K562 (cell line): ENCODE results near the gene RFT1. TPM values are rescaled to one million over a fixed set of nuclear protein-coding genes. Genes with fewer than 3 reads are reported as not detected.

ENCODE experiments used
- CHD2 ChIP-seq: IDR thresholded peaks from 2 replicates; pipeline ENCODE4 v1.6.1; 2011; ENCODE audit warnings: low read depth, low read length
- CXXC5 ChIP-seq: fragments of 250-450 bp; sonication (Bioruptor Pico); IDR thresholded peaks from 2 replicates; pipeline ENCODE4 v1.8.0; 2022; ENCODE audit warnings: inconsistent platforms, mild to moderate bottlenecking, moderate library complexity
- EGR1 ChIP-seq: fragments of 450-650 bp; conservative IDR thresholded peaks from 2 replicates; pipeline ENCODE4 v1.6.1; 2017; ENCODE audit warnings: mild to moderate bottlenecking
- MAZ ChIP-seq, 2 experiments: fragments of 450-650 bp in 1 of 2; sonication (generic) in 1 of 2; formaldehyde crosslinking; IDR thresholded peaks in 1 of 2; conservative IDR thresholded peaks in 1 of 2; 2 replicates each; pipeline versions ENCODE4 v1.4.0 to v1.5.0; 2020; ENCODE audit warnings: mild to moderate bottlenecking in 1 of 2, missing genetic modification reagents in 1 of 2
- MEIS2 ChIP-seq: fragments of 450-650 bp; IDR thresholded peaks from 2 replicates; pipeline ENCODE4 v1.6.1; 2014; ENCODE audit warnings: mild to moderate bottlenecking; ENCODE audit not compliant: partially characterized antibody
- PHF8 ChIP-seq: fragments of 200-600 bp; sonication (generic); IDR thresholded peaks from 2 replicates; pipeline ENCODE4 v1.6.1; 2012; ENCODE audit warnings: mixed run types, mild to moderate bottlenecking, inconsistent platforms, low read length, moderate library complexity, borderline replicate concordance
- PML ChIP-seq: IDR thresholded peaks from 2 replicates; pipeline ENCODE4 v1.6.1; 2012; ENCODE audit warnings: low read length, inconsistent platforms
- POLR2G ChIP-seq: fragments of 200-400 bp; formaldehyde crosslinking; IDR thresholded peaks from 2 replicates; pipeline ENCODE4 v1.6.1; 2017; ENCODE audit warnings: low read depth, mild to moderate bottlenecking, antibody characterized with exemption, low read length, moderate library complexity
- RBFOX2 ChIP-seq: fragments of 200-400 bp; formaldehyde crosslinking; IDR thresholded peaks from 2 replicates; pipeline ENCODE4 v1.6.1; 2017; ENCODE audit warnings: low read depth, mild to moderate bottlenecking, low read length, moderate library complexity
- YY1 ChIP-seq, 3 experiments: IDR thresholded peaks; 2 replicates each; pipeline ENCODE4 v1.6.1; 2011; ENCODE audit warnings: low read length in 2 of 3, mild to moderate bottlenecking in 2 of 3, moderate library complexity in 2 of 3, borderline replicate concordance in 1 of 3, control low read depth in 1 of 3, low read depth in 1 of 3; ENCODE audit not compliant: insufficient read depth in 3 of 3, insufficient replicate concordance in 2 of 3, control insufficient read depth in 1 of 3, insufficient read length in 1 of 3; ENCODE audit errors: extremely low read depth in 1 of 3
- ZNF76 ChIP-seq: fragments of 250-450 bp; sonication (Bioruptor Pico); IDR thresholded peaks from 2 replicates; pipeline ENCODE4 v1.4.0; 2020; ENCODE audit warnings: mild to moderate bottlenecking, moderate library complexity, borderline replicate concordance
- polyA plus RNA-seq, 8 experiments: library from polyadenylated mRNA; depleted of rRNA in 4 of 8; stranded (reverse) in 5 of 8; unstranded in 3 of 8; fragments of >200 nt; fragmentation: Nextera tagmentation in 2 of 8; fragmentation: Illumina TruSeq in 1 of 8; extraction: Ambion mirVana in 2 of 8; extraction: Trizol in 1 of 8; gene quantifications; 2 replicates each; pipeline versions ENCODE4 v1.2.1 to v1.2.3, GENCODE V29; 2011 to 2014; ENCODE audit warnings: inconsistent platforms in 1 of 8, missing spikeins in 1 of 8
- total RNA-seq, 7 experiments: library from RNA; depleted of rRNA in 6 of 7; stranded (reverse); fragments of >200 nt in 6 of 7; fragmentation: Illumina TruSeq in 2 of 7; extraction: Trizol in 2 of 7; gene quantifications; 2 replicates each; pipeline versions ENCODE4 v1.2.1 to v1.2.3, GENCODE V29; 2011 to 2021; ENCODE audit warnings: low replicate concordance in 1 of 7
- TF ChIP-seq, protein P1 (sequence below): fragments of 200-800 bp; sonication (Bioruptor generic); IDR thresholded peaks from 2 replicates; pipeline ENCODE4 v1.6.1; 2017; ENCODE audit warnings: missing genetic modification characterization, missing compliant biosample characterization
- TF ChIP-seq, protein P2 (sequence below): fragments of 200-800 bp; sonication (Bioruptor generic); IDR thresholded peaks from 2 replicates; pipeline ENCODE4 v1.6.1; 2017; ENCODE audit warnings: missing genetic modification characterization, missing compliant biosample characterization
- TF ChIP-seq, protein P3 (sequence below): fragments of 250-450 bp; sonication (Bioruptor Pico); IDR thresholded peaks from 2 replicates; pipeline ENCODE4 v1.4.0; 2020
- TF ChIP-seq, protein P4 (sequence below), 2 experiments: IDR thresholded peaks; 2 replicates each; pipeline ENCODE4 v1.6.1; 2011; ENCODE audit warnings: borderline replicate concordance in 1 of 2, control low read depth in 1 of 2, low read depth in 1 of 2, low read length in 1 of 2, mild to moderate bottlenecking in 1 of 2, mixed read lengths in 1 of 2, moderate library complexity in 1 of 2; ENCODE audit not compliant: insufficient read depth in 1 of 2, insufficient read length in 1 of 2, poor library complexity in 1 of 2, severe bottlenecking in 1 of 2; ENCODE audit errors: extremely low read depth in 1 of 2

RFT1 gene
- total and polyA plus RNA-seq, 9 of the 15 experiments (the other 6 are each of a cell fraction or from before 2014, with no cell fraction given): 4.4 to 23.8 (median 8.9) TPM

DNA sequence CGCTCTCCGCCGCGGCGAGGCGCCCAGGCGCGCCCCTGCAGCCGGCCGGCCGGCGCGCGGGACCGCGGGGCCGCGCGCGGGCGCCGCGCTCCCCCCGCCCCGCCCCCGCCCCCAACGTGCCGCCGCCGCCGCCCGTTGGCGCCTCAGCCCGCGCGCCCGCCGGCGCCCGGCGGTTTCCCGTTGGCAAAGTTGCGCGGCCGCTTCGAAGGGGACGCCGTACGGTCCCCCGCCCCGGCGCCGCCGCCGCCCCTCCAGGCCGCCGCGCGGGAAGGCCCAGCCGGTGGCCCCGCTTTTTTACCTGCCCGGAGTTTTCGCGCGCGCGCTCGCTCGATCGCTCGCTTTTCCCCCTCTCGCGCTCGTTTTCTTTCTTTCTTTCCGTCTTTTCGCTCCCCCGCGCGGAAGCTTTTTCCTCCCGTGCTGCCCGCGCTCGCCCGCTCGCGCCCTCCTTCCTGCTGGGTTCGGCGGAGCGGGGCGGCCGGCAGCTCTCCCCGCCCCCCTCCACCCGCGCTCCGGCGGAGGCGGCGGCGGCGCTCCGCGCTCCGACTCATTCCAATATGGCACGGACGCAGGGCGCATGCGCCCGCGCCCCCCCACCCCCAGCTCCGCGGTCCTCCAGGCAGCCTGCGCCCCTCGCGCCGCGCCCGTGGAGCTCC lies 84.6 kb downstream of the RFT1 start, which contains the start of gene SFMBT1 (continued):
- peak; percentile 78 for TF ChIP-seq POLR2G
- TF ChIP-seq, protein P1, sequence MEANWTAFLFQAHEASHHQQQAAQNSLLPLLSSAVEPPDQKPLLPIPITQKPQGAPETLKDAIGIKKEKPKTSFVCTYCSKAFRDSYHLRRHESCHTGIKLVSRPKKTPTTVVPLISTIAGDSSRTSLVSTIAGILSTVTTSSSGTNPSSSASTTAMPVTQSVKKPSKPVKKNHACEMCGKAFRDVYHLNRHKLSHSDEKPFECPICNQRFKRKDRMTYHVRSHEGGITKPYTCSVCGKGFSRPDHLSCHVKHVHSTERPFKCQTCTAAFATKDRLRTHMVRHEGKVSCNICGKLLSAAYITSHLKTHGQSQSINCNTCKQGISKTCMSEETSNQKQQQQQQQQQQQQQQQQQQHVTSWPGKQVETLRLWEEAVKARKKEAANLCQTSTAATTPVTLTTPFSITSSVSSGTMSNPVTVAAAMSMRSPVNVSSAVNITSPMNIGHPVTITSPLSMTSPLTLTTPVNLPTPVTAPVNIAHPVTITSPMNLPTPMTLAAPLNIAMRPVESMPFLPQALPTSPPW (CRISPR knock-in tag): peak; percentile 85
- peak; percentile 66; the same call in 1 of the 2 replicates for TF ChIP-seq PHF8
- 0 out of 2 replicates have a peak, but pooled peaks have one; percentile 34 for TF ChIP-seq ZNF76 (CRISPR knock-in tag)
- TF ChIP-seq PML: no peak
- TF ChIP-seq, protein P2, sequence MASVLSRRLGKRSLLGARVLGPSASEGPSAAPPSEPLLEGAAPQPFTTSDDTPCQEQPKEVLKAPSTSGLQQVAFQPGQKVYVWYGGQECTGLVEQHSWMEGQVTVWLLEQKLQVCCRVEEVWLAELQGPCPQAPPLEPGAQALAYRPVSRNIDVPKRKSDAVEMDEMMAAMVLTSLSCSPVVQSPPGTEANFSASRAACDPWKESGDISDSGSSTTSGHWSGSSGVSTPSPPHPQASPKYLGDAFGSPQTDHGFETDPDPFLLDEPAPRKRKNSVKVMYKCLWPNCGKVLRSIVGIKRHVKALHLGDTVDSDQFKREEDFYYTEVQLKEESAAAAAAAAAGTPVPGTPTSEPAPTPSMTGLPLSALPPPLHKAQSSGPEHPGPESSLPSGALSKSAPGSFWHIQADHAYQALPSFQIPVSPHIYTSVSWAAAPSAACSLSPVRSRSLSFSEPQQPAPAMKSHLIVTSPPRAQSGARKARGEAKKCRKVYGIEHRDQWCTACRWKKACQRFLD: no peak
- TF ChIP-seq, protein P3, sequence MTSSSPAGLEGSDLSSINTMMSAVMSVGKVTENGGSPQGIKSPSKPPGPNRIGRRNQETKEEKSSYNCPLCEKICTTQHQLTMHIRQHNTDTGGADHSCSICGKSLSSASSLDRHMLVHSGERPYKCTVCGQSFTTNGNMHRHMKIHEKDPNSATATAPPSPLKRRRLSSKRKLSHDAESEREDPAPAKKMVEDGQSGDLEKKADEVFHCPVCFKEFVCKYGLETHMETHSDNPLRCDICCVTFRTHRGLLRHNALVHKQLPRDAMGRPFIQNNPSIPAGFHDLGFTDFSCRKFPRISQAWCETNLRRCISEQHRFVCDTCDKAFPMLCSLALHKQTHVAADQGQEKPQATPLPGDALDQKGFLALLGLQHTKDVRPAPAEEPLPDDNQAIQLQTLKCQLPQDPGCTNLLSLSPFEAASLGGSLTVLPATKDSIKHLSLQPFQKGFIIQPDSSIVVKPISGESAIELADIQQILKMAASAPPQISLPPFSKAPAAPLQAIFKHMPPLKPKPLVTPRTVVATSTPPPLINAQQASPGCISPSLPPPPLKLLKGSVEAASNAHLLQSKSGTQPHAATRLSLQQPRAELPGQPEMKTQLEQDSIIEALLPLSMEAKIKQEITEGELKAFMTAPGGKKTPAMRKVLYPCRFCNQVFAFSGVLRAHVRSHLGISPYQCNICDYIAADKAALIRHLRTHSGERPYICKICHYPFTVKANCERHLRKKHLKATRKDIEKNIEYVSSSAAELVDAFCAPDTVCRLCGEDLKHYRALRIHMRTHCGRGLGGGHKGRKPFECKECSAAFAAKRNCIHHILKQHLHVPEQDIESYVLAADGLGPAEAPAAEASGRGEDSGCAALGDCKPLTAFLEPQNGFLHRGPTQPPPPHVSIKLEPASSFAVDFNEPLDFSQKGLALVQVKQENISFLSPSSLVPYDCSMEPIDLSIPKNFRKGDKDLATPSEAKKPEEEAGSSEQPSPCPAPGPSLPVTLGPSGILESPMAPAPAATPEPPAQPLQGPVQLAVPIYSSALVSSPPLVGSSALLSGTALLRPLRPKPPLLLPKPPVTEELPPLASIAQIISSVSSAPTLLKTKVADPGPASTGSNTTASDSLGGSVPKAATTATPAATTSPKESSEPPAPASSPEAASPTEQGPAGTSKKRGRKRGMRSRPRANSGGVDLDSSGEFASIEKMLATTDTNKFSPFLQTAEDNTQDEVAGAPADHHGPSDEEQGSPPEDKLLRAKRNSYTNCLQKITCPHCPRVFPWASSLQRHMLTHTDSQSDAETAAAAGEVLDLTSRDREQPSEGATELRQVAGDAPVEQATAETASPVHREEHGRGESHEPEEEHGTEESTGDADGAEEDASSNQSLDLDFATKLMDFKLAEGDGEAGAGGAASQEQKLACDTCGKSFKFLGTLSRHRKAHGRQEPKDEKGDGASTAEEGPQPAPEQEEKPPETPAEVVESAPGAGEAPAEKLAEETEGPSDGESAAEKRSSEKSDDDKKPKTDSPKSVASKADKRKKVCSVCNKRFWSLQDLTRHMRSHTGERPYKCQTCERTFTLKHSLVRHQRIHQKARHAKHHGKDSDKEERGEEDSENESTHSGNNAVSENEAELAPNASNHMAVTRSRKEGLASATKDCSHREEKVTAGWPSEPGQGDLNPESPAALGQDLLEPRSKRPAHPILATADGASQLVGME (CRISPR knock-in tag): 0 out of 2 replicates have a peak, but pooled peaks have one; percentile 23
- peak; percentile 37 for TF ChIP-seq MEIS2
- peak; percentile 48 for TF ChIP-seq EGR1
- TF ChIP-seq CXXC5 (CRISPR knock-in tag): 0 out of 2 replicates have a peak, but pooled peaks have one; percentile 42
- peak in 2 of 3 experiments; percentile 35 to 56 for TF ChIP-seq YY1 (IDR thresholded peaks at IDR 0.05; ENCODE audit: borderline replicate concordance in 1 of 3, control insufficient read depth in 1 of 3, extremely low read depth in 1 of 3, insufficient read depth in 3 of 3, insufficient read length in 1 of 3, insufficient replicate concordance in 2 of 3, low read depth in 1 of 3, low read length in 2 of 3)
- TF ChIP-seq MAZ (CRISPR knock-in tag; conservative IDR thresholded peaks at IDR 0.05 in 1 of 2, IDR thresholded peaks at IDR 0.05 in 1 of 2): peak in 1 of 2 experiments; percentile 57; a peak in 2 of 4 replicates
- TF ChIP-seq CHD2: no peak
- TF ChIP-seq RBFOX2: peak; percentile 64
- TF ChIP-seq, protein P4, sequence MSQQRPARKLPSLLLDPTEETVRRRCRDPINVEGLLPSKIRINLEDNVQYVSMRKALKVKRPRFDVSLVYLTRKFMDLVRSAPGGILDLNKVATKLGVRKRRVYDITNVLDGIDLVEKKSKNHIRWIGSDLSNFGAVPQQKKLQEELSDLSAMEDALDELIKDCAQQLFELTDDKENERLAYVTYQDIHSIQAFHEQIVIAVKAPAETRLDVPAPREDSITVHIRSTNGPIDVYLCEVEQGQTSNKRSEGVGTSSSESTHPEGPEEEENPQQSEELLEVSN (IDR thresholded peaks at IDR 0.05; ENCODE audit: borderline replicate concordance in 1 of 2, extremely low read depth in 1 of 2, insufficient read depth in 1 of 2, insufficient read length in 1 of 2, low read depth in 1 of 2, low read length in 1 of 2, poor library complexity in 1 of 2, severe bottlenecking in 1 of 2): peak in 1 of 2 experiments; percentile 57
